GM19452 (cell line): ENCODE results near the gene KRI1.
"Not testable (repeated sequence)": the region's sequence is repeated elsewhere in the genome, so short reads cannot be mapped to it uniquely, and the experiment has no call there.

Experiments used
- ATAC-seq: cut with Tn5 transposase; IDR thresholded peaks from one replicate; pipeline ENCODE4 v1.9.1; 2021; ENCODE audit not compliant: unreplicated experiment

Gene KRI1

GRCh38 chr19:10551006-10551405 is 14.8 kb downstream of the KRI1 start:
- not testable (repeated sequence) for ATAC-seq

- ATAC-seq, result no peak
Measured at GRCh38 chr19:10550336-10550735, 15.5 kb downstream of the KRI1 start.

DNA sequence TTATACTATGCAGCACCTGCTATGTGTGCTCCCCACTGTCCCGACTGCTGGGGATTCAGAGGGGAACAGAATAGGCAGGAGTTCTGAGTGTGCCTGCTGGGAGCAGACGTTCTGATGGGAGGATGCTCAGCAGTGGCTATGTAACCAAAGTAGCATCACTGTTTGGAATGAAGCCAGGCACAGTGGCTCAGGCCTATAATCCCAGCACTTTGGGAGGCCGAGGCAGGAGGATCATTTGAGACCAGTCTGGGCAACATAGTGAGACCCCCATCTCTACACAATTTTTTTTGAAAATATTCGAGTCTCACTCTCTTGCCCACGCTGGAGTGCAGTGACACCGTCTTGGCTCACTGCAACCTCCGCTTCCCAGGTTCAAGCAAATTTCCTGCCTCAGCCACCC is 16.1 kb downstream of the KRI1 start:
- no peak for ATAC-seq

GRCh38 chr19:10548746-10549276 is 17.0 kb downstream of the KRI1 start:
- no peak for ATAC-seq

- ATAC-seq, result no peak
Measured at GRCh38 chr19:10546817-10547216, 19.0 kb downstream of the KRI1 start.

GRCh38 chr19:10544753-10545251 is 21.0 kb downstream of the KRI1 start:
- no peak for ATAC-seq

- no peak for ATAC-seq
Measured at GRCh38 chr19:10544242-10544752, 21.5 kb downstream of the KRI1 start.

DNA sequence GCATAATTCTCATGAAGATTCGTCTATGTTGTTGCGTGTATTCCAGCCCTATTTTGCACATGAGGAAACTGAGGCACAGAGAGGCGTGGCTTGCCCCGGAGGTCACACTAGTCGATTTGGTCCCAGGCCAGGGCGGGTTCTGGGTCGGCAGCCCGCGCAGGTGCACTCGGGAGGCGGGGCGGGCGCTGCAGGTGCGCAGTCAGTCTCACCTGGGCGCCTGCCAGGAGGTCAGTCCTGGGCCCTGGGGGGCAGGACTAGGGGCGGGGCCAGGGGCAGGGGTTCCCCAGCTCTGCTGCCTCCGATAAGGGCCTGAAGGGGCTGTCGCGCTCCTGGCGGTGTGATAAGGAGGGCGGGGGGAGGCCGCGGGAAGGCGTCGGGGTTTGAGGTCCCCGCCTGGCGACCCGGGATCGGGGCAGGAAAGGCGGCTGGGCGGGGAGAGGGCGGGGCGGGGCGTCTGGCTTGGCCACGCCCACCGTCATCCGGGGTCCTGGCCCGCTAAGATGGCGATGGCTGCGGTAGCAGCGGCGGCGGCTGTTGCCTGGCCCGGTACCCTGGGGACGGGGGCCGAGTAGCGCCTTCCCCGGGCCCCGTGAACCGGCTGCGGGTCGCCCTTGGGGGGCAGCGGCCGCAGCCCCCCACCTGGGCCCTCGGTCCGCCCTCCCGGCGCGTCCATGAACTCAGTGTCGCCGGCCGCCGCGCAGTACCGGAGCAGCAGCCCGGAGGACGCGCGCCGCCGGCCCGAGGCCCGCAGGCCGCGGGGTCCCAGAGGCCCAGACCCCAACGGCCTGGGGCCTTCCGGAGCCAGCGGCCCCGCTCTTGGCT is 22.2 kb downstream of the KRI1 start, which contains the start of gene ATG4D:
Gene ATG4D (plus strand): TSS at position 485 of the 822 bp plus-strand sequence. CDS start 187 bp downstream, at position 672.
- peak; percentile 90 for ATAC-seq

DNA sequence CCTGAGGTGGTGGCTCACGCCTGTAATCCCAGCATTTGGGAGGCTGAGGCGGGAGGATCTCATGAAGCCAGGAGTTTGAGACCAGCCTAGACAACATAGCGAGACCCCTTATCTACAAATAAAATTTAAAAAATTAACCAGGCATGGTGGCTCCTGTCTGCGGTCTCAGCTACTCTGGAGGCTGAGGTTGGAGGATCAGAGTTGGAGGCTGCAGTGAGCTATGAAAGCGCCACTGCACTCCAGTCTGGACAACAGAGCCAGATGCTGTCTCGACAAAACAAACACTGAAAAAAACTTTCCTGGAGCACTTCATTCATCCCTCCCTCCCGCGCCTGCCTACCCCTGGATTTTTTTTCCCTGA is 22.8 kb downstream of the KRI1 start:
- ATAC-seq, result no peak

GRCh38 chr19:10539016-10539415 is 26.8 kb downstream of the KRI1 start:
- not testable (repeated sequence) for ATAC-seq

GRCh38 chr19:10538204-10538983 is 27.4 kb downstream of the KRI1 start:
- ATAC-seq, result no peak

DNA sequence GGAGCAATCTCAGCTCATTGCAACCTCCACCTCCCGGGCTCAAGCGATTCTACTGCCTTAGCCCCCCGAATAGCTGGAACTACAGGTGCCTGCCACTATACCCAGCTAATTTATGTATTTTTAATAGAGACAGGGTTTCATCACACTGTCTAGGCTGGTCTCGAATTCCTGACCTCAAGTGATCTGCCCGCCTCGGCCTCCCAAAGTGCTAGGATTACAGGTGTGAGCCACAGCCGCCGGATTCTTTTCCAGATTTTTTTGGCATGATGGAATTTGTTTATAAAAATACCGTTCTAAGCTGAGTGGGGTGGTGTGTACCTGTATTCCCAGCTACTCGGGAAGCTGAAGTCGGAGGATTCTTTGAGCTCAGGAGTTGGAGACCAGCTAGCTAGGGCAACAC is 28.1 kb downstream of the KRI1 start:
- ATAC-seq, result no peak

- ATAC-seq, result no peak
Measured at GRCh38 chr19:10535613-10536012, 30.2 kb downstream of the KRI1 start.

- ATAC-seq, result no peak
Measured at GRCh38 chr19:10533646-10534386, 32.0 kb downstream of the KRI1 start.

- ATAC-seq, result no peak
Measured at GRCh38 chr19:10532457-10532856, 33.4 kb downstream of the KRI1 start.

- ATAC-seq, result not testable (repeated sequence)
Measured at GRCh38 chr19:10526887-10527286, 38.9 kb downstream of the KRI1 start.

DNA sequence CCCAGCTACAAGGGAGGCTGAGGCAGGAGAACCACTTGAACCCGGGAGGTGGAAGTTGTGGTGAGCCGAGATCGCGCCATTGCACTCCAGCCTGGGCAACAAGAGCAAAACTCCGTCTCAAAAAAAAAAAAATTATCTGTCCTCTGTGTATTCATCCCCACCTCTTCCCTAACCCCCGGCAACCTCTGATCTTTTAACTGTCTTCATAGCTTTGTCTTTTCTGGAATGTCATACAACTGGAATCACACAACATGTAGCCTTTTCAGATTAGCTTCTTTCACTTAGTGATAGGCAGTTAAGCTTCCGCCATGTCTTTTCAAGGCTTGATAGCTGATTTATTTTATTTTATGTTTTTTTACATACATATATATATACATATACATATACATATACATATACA is 40.2 kb downstream of the KRI1 start:
- no peak for ATAC-seq

DNA sequence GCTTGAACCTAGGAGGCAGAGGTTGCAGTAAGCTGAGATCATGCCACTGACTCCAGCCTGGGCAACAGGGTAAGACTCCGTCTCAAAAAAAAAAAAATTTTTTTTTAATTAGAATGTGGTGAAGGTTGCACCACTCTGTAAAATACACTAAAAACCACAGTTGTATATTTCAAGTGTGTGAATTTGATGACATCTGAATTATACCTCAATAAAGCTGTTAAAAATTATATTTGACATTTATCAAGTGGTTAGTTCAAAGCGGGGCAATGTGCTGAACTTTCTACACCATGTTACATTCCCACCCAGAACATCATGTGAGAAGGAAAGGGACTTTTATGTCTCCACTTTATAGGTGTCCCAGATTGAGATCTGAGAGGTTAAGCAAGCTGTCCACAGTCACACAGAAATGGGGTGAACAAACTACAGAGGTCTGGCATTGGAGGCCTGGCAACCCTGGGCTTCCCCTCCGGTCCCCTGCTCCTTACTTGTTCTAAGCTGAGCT is 42.6 kb downstream of the KRI1 start:
- ATAC-seq, result no peak

- no peak for ATAC-seq
Measured at GRCh38 chr19:10521461-10522171, 44.2 kb downstream of the KRI1 start.
